RWPE1 (cell line): Measurements from ENCODE around the gene HOXD8.

Source experiments
- CTCF ChIA-PET: fragments of 350-600 bp; sonication (Branson Sonifier 250); formaldehyde crosslinking; extraction: SDS; loops from one replicate; lab custom pipeline; 2021; lab: Yijun Ruan, JAX
- POLR2A ChIA-PET: fragments of 400-600 bp; formaldehyde crosslinking; extraction: SDS; loops from one replicate; lab custom pipeline; 2020; ENCODE audit warnings: antibody characterized with exemption; ENCODE audit not compliant: low non-redundant PET; lab: Yijun Ruan, JAX
- DNase-seq: peaks from one replicate; pipeline ENCODE4 v3.0.0; 2012; ENCODE audit warnings: low spot score
- H3K27ac ChIP-seq: fragments of 450-650 bp; 2 replicates; pipeline ENCODE4 v1.5.1; 2017
- TF ChIP-seq, protein P1 (sequence below): fragments of 450-650 bp; conservative IDR thresholded peaks from 2 replicates; pipeline ENCODE4 v1.5.1; 2017; ENCODE audit warnings: low read depth, mild to moderate bottlenecking

HOXD8 gene

DNA sequence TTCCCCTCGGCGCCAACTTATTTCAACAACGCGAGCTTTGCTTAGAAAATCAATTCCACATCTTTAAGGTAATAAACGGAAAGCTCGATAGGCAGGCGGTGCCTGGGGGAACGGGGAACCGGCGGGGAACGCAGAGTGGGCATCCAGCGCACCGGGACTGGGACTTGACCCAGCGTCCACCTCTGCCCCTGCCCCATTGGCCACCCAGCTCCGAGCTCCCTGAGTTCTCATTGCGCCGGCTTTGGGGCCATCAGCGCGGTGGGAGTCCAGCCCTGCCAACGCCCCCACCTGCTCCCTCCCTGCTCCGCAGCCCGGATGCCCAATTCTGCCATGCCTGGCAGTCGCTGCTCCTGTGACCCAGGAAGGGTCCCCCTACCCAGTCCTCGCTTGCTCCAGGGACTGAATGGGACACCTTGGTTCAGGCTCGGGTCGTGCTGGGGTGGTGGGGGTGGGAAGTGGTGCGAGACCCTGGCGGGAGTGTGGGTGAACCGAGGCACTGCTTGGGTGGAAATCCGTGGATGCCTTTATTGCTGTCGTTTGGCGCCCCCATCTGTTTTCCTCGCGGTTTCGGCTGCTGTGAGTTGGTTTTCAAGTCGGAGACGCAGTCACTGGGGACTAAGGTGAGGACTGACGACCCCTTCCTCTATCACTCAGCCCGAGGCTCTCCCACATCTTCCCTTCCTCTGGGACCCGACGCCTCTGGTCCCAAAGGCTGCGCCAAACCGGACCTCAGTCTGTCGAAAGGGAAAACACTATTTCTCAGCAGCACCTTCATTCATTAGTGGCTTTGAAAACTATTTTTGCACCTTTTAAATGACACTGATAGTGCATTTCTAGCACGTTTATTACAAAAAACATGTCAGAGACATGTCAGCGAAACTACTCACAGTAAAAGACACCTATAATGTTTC is 43.4 kb upstream of the HOXD8 start:
- no peak overlapping the region for H3K27ac ChIP-seq
- DNase-seq = peak; percentile 21
- ChIA-PET CTCF (interaction anchor here (0.7 to 1.1 kb wide), 5 partner anchors 85 to 400 kb away, joined by 3 to 7 read pairs (median 3); no protein-coding TSS in a partner anchor), POLR2A (no interaction called here)
- TF ChIP-seq, protein P1, sequence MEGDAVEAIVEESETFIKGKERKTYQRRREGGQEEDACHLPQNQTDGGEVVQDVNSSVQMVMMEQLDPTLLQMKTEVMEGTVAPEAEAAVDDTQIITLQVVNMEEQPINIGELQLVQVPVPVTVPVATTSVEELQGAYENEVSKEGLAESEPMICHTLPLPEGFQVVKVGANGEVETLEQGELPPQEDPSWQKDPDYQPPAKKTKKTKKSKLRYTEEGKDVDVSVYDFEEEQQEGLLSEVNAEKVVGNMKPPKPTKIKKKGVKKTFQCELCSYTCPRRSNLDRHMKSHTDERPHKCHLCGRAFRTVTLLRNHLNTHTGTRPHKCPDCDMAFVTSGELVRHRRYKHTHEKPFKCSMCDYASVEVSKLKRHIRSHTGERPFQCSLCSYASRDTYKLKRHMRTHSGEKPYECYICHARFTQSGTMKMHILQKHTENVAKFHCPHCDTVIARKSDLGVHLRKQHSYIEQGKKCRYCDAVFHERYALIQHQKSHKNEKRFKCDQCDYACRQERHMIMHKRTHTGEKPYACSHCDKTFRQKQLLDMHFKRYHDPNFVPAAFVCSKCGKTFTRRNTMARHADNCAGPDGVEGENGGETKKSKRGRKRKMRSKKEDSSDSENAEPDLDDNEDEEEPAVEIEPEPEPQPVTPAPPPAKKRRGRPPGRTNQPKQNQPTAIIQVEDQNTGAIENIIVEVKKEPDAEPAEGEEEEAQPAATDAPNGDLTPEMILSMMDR = peak; percentile 54

DNA sequence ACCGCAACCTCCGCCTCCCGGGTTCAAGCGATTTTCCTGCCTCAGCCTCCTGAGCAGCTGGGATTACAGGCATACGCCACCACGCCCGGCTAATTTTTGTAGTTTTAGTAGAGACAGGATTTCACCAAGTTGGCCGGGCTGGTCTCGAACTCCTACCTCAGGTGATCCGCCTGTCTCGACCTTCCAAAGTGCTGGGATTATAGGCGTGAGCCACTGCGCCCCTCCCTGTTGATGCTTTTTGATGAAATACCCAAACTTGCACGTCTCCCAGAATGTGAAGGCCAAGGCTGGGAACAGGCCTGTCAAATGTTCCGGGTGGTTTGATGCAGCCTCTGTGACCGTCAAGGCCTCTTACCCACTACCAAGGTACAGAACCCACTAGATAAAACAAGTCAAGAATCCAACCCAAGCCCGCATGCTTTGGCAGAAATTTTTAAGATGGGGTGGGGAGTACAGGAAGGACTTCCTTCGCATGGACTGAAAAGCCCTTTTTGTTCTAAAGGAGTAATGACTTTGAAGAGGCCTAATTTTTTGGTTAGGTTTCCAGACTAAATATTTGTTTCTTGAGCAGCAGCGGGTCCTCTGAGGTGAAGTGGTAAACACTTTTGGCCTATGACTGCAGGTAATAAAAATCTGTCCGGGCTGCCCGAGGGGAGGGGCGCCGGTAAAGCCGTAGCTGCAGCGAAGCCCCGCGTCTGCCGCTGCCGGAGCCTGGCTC is 42.0 kb upstream of the HOXD8 start:
- DNase-seq = no peak
- ChIA-PET POLR2A (no interaction called here), CTCF (interaction anchor here (0.5 to 2.0 kb wide), 10 partner anchors 10 to 1781 kb away, joined by 3 to 11 read pairs (median 3); no protein-coding TSS in a partner anchor)
- TF ChIP-seq, protein P1 = no peak
- H3K27ac ChIP-seq = no peak overlapping the region

DNA sequence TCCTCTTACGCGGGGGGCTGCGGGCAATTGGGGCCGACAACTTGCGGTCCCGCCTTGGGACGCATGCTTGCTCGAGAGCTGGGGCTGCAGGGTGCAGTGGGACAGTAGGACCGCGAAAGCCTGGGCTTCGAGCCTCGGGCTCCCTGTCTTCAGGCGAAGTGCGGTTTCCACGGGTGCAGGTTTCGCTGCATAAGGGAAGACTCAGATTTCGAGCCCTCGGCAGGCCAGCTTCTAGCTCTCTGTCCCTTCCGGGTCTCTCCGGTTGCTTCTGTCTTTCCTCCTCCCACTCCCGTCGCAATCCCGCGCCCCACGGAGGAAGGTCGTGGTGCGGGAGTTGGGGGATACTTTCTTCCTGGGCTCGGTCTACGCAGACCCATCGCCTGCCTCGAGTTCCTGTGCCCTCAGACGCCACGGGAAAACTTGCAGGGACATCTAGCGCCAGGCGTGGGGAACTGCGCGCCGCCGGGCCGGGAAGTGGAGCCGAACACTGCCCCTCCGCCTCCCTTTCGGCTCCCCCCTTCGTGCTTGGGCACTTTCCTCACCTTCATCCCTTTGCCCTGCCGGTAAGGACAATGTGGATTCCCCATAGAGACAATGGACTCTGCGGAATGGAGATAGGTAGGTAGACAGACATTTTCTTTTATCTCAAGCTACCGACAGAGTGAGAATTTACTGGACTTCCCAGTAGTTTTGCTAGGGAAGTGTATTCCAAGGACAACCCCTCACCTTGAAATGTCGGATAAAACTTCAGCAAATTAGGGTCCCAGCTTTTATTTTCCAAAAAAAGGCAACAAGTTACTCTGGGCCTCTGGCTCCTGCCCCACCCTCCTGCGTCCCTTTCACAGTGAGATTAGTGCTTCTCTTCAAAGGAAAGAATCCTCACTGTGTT is 41.2 kb upstream of the HOXD8 start:
- CTCF ChIA-PET = interaction anchor here (0.5 to 2.0 kb wide), 17 partner anchors 9 to 1780 kb away, joined by 3 to 11 read pairs (median 3); partner anchors contain the start of gene HOXD11
- POLR2A ChIA-PET = no interaction called here
- H3K27ac ChIP-seq = no peak overlapping the region
- peak; percentile 53 for DNase-seq
- TF ChIP-seq, protein P1 = peak; percentile 95

DNA sequence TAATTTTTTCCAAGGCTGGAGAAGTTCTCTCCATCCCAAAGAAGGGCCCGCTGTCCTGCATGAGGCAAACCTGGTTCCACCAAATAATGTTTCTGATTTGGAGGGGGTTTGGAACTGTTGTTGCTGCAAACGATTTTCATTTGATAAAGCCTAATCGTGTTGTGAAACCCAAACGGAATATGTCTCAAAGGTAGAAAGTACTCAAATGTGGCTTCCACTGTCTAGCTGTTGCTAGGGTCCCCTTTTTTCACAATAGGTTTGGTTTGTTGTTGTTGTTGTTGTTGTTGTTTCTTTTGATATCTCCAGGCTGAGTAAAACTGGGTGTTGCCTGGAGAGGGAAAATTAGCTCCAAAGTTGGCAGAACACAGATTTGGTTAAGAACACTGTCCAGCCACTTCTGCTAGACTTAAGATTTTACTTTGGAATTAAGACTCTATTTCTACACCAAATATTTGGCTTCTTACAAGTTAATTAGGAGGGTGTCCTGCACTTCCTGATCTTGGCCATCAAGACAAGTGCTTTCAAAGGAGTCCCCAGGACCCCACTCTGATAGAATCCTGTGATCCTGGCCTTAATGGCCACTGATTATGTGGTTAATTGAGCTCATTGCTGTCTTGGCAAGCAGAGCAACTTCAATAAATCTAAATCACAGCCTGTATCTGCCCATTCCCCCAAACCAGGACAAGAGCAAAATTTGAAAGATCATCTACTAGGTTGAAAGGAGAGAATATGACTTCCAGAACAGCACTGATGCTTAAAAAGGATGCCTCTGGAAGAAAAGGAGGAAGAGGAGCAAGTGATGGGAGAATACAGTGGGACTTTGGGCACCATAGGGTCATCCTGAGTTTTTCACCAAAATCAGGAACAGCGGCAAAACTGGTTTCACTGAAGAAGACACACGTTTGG is 40.3 kb upstream of the HOXD8 start:
- CTCF ChIA-PET = interaction anchor here (0.6 to 2.0 kb wide), 13 partner anchors 8 to 1051 kb away, joined by 3 to 11 read pairs (median 4); partner anchors contain the start of gene HOXD11
- POLR2A ChIA-PET = no interaction called here
- TF ChIP-seq, protein P1 = no peak
- no peak overlapping the region for H3K27ac ChIP-seq
- DNase-seq = no peak

DNA sequence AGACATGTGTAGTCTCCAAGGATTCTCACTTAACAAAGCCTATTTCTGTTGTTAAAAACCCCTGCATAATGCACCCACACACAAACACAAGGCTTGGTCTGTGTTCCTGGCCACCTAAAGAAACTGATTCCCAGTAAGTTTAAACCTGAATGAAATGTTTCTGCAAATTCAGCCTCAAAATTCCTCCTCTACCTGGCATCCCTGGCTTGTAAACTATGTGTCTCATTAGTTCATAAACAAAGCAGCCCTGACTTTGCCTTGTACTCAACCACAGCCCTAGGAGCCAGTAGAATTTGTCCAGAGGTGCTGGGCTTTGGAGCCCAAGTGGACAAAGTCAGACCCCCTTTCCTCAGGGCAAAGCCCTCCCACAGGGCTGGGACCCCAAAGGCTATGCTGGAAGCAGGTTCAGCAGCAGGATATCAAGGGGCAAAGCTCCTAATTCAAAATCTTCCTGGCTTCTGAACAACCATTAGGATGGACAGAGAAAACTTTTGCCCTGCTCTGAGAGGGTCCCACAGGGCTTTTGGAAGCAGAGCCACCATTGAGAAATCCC is 39.6 kb upstream of the HOXD8 start:
- ChIA-PET POLR2A (no interaction called here), CTCF (interaction anchor here (0.6 to 0.7 kb wide), 2 partner anchors 10 to 247 kb away, joined by 3 read pairs; no protein-coding TSS in a partner anchor)
- no peak overlapping the region for H3K27ac ChIP-seq

More for the DNA sequence above, 39.6 kb upstream of the HOXD8 start:
- TF ChIP-seq, protein P1 = no peak
- no peak for DNase-seq
